Muscle layer of colon (tissue), 2 donors: ENCODE data around the gene AMOTL2.
A peak's percentile ranks its signal among the peaks of the same experiment; 100 is the strongest.

Experiments used
- H3K27ac ChIP-seq: one replicate; pipeline ENCODE4 v1.7.0; 2013; ENCODE audit warnings: low read depth, mild to moderate bottlenecking, low read length, moderate library complexity
- H3K27me3 ChIP-seq, 2 donors: one replicate each; pipeline ENCODE4 v1.7.0; 2013; ENCODE audit warnings: low read length in 2 of 2, mild to moderate bottlenecking in 2 of 2; ENCODE audit not compliant: insufficient read depth in 2 of 2, control insufficient read depth in 1 of 2
- H3K36me3 ChIP-seq: one replicate; pipeline ENCODE4 v1.7.0; 2013; ENCODE audit warnings: mild to moderate bottlenecking, low read length; ENCODE audit not compliant: insufficient read depth
- H3K4me1 ChIP-seq: one replicate; pipeline ENCODE4 v1.7.0; 2013; ENCODE audit warnings: mild to moderate bottlenecking, low read length; ENCODE audit not compliant: insufficient read depth
- H3K4me3 ChIP-seq, 2 donors: one replicate each; pipeline ENCODE4 v1.7.0; 2013; ENCODE audit warnings: low read length in 2 of 2, low read depth in 1 of 2, mild to moderate bottlenecking in 1 of 2, moderate library complexity in 1 of 2
- H3K9ac ChIP-seq: one replicate; pipeline ENCODE4 v1.7.0; 2013; ENCODE audit warnings: low read length
- H3K9me3 ChIP-seq: one replicate; pipeline ENCODE4 v1.7.0; 2013; ENCODE audit warnings: mild to moderate bottlenecking, low read length
- donor health status: abdominal sarcoma.
- donor health status: Adenocarcinoma of cecum.

The AMOTL2 gene

GRCh38 chr3:134377896-134378295, 3.6 kb upstream of the AMOTL2 start:
- H3K9ac ChIP-seq: no peak overlapping the region
- no peaks in the 10 kb centered on the region for H3K27me3 ChIP-seq
- H3K27ac ChIP-seq: no peak overlapping the region

GRCh38 chr3:134376786-134377426, 2.7 kb upstream of the AMOTL2 start:
- Histone ChIP-seq H3K36me3 (peaks cover 5% of the 10 kb centered on the region), H3K27ac (no peak overlapping the region), H3K27me3 (no peaks in the 10 kb centered on the region), H3K4me3 (no peak overlapping the region), H3K9me3 (no peaks in the 10 kb centered on the region), H3K4me1 (peaks cover 17% of the 10 kb centered on the region), H3K9ac (no peak overlapping the region)

More at GRCh38 chr3:134377896-134378295, 3.6 kb upstream of the AMOTL2 start:
- no peaks in the 10 kb centered on the region for H3K36me3 ChIP-seq
- peaks cover 10% of the 10 kb centered on the region for H3K4me1 ChIP-seq
- H3K9me3 ChIP-seq: no peaks in the 10 kb centered on the region
- H3K4me3 ChIP-seq: no peak overlapping the region

- Histone ChIP-seq H3K4me1 (peaks cover 19% of the 10 kb centered on the region), H3K27ac (no peak overlapping the region), H3K36me3 (peaks cover 10% of the 10 kb centered on the region), H3K4me3 (no peak overlapping the region), H3K27me3 (no peaks in the 10 kb centered on the region), H3K9ac (no peak overlapping the region), H3K9me3 (no peaks in the 10 kb centered on the region)
Observed at GRCh38 chr3:134376385-134376765, 2.1 kb upstream of the AMOTL2 start.

- Histone ChIP-seq H3K27ac (no peak overlapping the region), H3K9me3 (no peaks in the 10 kb centered on the region), H3K4me1 (peaks cover 25% of the 10 kb centered on the region), H3K4me3 (peak overlapping the region in 1 of 2 donors; percentile 90), H3K27me3 (no peaks in the 10 kb centered on the region), H3K36me3 (peaks cover 16% of the 10 kb centered on the region), H3K9ac (no peak overlapping the region)
Observed at GRCh38 chr3:134375582-134376384, 1.5 kb upstream of the AMOTL2 start.

DNA sequence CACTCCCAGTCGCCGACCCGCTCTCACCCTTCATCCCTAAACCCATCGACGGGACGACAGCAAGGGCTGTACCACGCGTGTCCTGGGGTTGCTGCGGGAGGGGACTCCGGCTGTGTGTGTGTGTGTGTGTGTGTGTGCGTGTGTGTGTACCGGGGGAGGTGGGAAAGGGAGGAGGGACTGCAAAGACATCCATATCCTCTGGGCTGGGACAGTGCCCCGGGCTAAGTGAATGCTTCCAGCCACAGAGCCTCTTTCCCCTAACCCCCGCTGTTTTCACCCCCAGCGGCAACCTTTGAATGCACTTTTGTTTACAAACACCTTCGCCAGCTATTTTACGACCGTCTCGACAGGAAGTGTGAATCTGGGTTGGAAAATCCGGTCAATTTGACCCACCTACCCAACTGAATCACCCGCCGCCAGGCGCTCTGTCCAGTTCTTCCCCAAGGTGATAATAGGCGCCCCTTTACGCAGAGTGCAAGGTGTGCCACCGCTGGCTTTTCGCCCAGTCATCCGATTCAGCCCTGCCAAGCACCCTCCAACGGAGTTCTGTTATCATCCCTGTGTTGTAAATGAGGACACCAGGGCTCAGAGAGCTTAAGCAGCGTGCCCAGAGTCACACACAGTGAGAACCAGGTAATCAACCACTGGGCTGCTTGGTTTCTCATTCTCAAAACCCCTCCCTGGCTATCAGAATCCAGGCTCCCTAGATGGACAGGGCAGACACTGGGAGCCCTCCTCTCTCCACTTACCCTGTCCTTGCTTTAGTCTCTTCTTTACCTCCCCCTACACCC, 739 bp upstream of the AMOTL2 start:
- Histone ChIP-seq H3K9ac (peak overlapping the region; percentile 63), H3K4me1 (peaks cover 33% of the 10 kb centered on the region), H3K4me3 (peak overlapping the region; percentile 76 to 90)

DNA sequence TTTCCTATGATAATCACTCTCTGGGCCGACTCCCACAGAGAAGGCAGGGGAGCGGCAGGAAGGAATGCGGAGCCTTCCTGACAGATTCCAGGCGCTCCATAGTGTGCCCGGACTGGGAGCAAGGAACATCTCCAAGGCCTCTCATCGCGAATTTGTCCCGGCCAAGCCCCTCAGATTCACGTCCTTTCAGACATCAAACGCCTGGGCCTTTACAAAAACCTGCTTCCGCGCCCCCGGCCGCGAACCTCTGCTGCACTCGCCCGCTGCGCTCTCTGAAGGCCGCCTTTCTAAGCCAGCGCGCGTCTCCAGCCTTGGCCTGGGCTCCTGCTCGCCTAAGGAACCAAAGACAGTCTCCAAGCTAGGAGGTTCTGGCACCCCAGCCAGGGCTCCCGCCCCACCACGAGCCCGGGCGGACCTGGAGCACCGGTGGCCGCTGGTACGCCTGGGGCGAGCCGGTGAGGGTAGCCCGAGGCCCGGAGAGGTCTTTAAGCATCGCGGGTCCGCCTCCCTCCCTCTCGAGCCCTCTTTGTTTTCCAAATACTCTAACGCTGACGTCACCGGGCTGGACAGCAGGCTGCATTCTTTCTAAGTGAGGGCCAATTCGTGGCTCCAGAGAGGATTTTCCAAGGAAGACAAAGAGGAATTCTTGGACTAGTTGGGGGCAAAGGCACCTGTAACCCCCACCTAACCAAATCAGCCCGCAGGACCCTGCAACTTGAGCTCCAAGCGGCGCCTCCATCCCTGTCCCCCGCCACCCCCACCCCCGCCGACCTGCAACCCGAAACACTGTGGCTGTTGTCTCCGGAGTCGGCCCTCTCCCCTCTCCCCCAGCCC, 759 bp downstream of the AMOTL2 start:
- Histone ChIP-seq H3K4me3 (peak overlapping the region; percentile 76 to 90), H3K9ac (peak overlapping the region; percentile 81), H3K4me1 (peaks cover 48% of the 10 kb centered on the region), H3K36me3 (peaks cover 39% of the 10 kb centered on the region), H3K9me3 (no peaks in the 10 kb centered on the region), H3K27me3 (no peaks in the 10 kb centered on the region), H3K27ac (peak overlapping the region; percentile 72)

More for the DNA sequence above, 739 bp upstream of the AMOTL2 start:
- no peaks in the 10 kb centered on the region for H3K27me3 ChIP-seq
- H3K27ac ChIP-seq: peak overlapping the region; percentile 72
- H3K9me3 ChIP-seq: no peaks in the 10 kb centered on the region
- peaks cover 24% of the 10 kb centered on the region for H3K36me3 ChIP-seq

DNA sequence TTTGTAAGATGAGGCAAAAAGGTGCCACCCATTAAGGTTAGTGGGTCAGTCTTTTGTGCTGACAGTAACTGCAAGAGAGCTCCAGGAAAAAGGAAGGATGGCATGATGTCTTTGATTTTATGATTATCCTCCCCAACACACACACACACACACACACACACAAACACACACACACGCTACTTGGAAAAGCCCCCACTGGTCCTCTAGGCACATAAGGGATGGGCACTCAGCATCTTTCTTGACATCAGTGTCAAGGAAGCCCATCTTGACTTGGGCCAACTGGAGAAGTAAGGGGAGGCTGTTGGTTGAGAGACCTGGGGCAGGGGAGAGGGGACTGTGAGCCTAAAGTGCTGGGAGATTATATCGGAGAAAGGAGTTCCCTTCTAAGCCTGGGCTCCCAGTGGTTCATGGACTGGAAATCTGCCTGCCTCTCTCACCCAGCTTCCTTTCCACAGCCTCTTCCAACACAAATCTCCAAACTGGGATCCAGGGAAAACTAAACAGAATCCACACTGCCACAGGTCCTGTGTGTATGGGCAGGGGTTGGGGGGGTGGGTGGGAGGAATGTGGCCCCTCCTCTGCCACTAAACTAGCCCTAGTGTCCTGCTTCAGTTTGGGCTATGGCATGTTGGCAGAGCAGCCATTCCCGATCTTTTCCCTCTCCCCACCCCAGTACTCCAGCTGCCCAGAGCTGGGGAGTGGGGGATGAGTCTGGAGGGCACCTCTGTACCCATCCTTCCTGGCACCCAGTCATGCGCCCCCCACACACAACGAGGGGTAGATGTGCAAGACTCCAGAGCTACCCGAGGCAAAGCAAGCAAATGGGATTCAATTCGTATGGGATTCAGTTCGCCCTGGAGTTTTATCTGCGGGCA, 1.6 kb downstream of the AMOTL2 start:
- peaks cover 57% of the 10 kb centered on the region for H3K4me1 ChIP-seq
- H3K36me3 ChIP-seq: peaks cover 47% of the 10 kb centered on the region
- peak overlapping the region; percentile 72 for H3K27ac ChIP-seq
- H3K9ac ChIP-seq: peak overlapping the region; percentile 81
- no peaks in the 10 kb centered on the region for H3K27me3 ChIP-seq
- no peaks in the 10 kb centered on the region for H3K9me3 ChIP-seq
- H3K4me3 ChIP-seq: peak overlapping the region; percentile 76 to 90

- H3K4me1 ChIP-seq: peaks cover 66% of the 10 kb centered on the region
- no peaks in the 10 kb centered on the region for H3K27me3 ChIP-seq
- peak overlapping the region; percentile 37 for H3K9ac ChIP-seq
- H3K9me3 ChIP-seq: no peaks in the 10 kb centered on the region
- peaks cover 56% of the 10 kb centered on the region for H3K36me3 ChIP-seq
- peak overlapping the region in 1 of 2 donors; percentile 47 for H3K4me3 ChIP-seq
- H3K27ac ChIP-seq: peak overlapping the region; percentile 40
Observed at GRCh38 chr3:134371542-134372324, 2.5 kb downstream of the AMOTL2 start.

DNA sequence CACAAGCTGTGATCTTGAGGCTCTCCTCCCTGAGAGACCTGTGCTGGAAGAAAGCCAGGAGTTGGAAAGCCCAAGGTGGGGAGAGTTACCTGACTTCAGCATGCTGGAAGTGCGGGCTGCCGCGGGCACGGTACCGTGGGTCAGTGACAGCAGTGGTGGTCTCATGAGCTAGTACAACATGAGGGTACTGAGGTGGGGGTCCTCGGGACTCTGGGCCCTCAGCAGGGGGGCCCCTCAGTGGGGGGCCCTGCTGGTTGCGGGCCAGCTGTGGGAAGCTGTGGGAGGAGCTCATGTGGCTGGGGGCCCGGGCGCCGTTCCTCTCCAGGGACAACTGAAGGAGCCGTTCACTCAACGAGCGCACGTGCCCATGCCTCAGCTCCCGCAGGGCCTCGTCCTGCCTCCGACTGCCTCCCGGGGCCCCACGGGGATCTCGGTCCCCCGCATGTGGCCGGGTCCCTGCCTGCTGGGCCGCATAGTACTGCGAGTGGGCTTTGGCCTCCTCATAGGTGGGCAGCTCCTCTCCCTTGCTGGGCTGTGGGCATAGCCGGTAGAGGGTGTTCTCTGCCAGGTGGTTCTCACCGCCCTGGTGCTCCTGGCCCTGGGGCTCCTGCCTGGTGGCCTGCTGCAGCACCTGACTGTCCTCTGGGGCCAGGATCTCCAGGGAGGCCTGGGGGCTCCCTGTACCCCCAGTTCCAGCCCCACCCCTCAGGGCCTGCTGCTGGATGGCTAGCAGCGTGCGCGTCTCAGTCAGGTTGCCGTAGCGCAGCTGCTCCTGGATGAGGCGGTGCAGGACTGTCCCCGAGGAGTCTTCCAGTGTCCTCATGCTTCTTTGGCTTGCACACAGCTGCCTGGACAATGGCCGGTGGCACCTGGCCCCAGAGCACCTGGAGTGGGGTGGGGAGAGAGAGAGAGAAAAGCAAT, 3.4 kb downstream of the AMOTL2 start:
- Histone ChIP-seq H3K9me3 (no peaks in the 10 kb centered on the region), H3K27ac (peak overlapping the region; percentile 41), H3K27me3 (no peaks in the 10 kb centered on the region), H3K4me3 (peak overlapping the region in 1 of 2 donors; percentile 47), H3K36me3 (peaks cover 65% of the 10 kb centered on the region), H3K9ac (peak overlapping the region; percentile 37), H3K4me1 (peaks cover 74% of the 10 kb centered on the region)
